PFSK-1 (cell line): ENCODE measurements around the gene DPT.

Source experiments
- FOXP2 ChIP-seq: optimal IDR thresholded peaks from 2 replicates; pipeline ENCODE3; 2011; ENCODE audit warnings: borderline replicate concordance, control low read depth, inconsistent platforms; ENCODE audit not compliant: insufficient read depth; ENCODE audit errors: extremely low read length, extremely low read depth
- POLR2AphosphoS5 ChIP-seq: IDR thresholded peaks from 2 replicates; pipeline ENCODE4 v1.6.1; 2012; ENCODE audit warnings: low read depth, mild to moderate bottlenecking, control low read depth, low read length, moderate library complexity
- REST ChIP-seq, 2 experiments: IDR thresholded peaks; 2 replicates each; pipeline versions ENCODE4 v1.6.1 to v1.8.0; 2011 to 2012; ENCODE audit warnings: low read depth in 2 of 2, low read length in 2 of 2, control low read depth in 1 of 2, inconsistent platforms in 1 of 2, mild to moderate bottlenecking in 1 of 2, moderate library complexity in 1 of 2; ENCODE audit not compliant: insufficient read depth in 1 of 2
- SIN3A ChIP-seq: IDR thresholded peaks from 2 replicates; pipeline ENCODE4 v1.6.1; 2012; ENCODE audit warnings: mild to moderate bottlenecking, low read length, moderate library complexity, borderline replicate concordance; ENCODE audit not compliant: insufficient read depth
- TAF1 ChIP-seq: IDR thresholded peaks from 2 replicates; pipeline ENCODE4 v1.6.1; 2012; ENCODE audit warnings: low read length, control low read depth, borderline replicate concordance; ENCODE audit not compliant: insufficient read depth

Gene DPT

GRCh38 chr1:168751195-168751650 is 22.2 kb upstream of the DPT start:
- TF ChIP-seq FOXP2, result no peak
- TF ChIP-seq REST (IDR thresholded peaks at IDR 0.05; ENCODE audit: insufficient read depth in 1 of 2, low read depth in 2 of 2, low read length in 2 of 2), result no peak
- TF ChIP-seq POLR2AphosphoS5, result no peak
- no peak for TF ChIP-seq TAF1
- TF ChIP-seq SIN3A, result no peak

GRCh38 chr1:168742994-168743650 is 14.1 kb upstream of the DPT start:
- no peak for TF ChIP-seq REST (IDR thresholded peaks at IDR 0.05; ENCODE audit: insufficient read depth in 1 of 2, low read depth in 2 of 2, low read length in 2 of 2)
- no peak for TF ChIP-seq SIN3A
- TF ChIP-seq POLR2AphosphoS5, result no peak
- no peak for TF ChIP-seq FOXP2
- no peak for TF ChIP-seq TAF1

- TF ChIP-seq SIN3A (no peak), POLR2AphosphoS5 (no peak), REST (IDR thresholded peaks at IDR 0.05; ENCODE audit: insufficient read depth in 1 of 2, low read depth in 2 of 2, low read length in 2 of 2) (no peak), FOXP2 (no peak), TAF1 (no peak)
These were observed 13.4 kb upstream of the DPT start for GRCh38 chr1:168742386-168742785.

GRCh38 chr1:168739908-168740307 is 10.9 kb upstream of the DPT start:
- TF ChIP-seq POLR2AphosphoS5 (no peak), FOXP2 (no peak), SIN3A (no peak), REST (IDR thresholded peaks at IDR 0.05; ENCODE audit: insufficient read depth in 1 of 2, low read depth in 2 of 2, low read length in 2 of 2) (no peak), TAF1 (no peak)

GRCh38 chr1:168736520-168736919 is 7.5 kb upstream of the DPT start:
- TF ChIP-seq SIN3A (no peak), TAF1 (no peak), REST (IDR thresholded peaks at IDR 0.05; ENCODE audit: insufficient read depth in 1 of 2, low read depth in 2 of 2, low read length in 2 of 2) (no peak), FOXP2 (no peak), POLR2AphosphoS5 (no peak)
